CD14-positive monocyte (primary cell): Measurements from ENCODE around the gene PDCD7. TPM values are rescaled to one million over a fixed set of nuclear protein-coding genes. Genes with fewer than 3 reads are reported as not detected.

Experiments
- DNase-seq, 3 donors: peaks; one replicate each; pipeline ENCODE4 v3.0.0-alpha.2; 2011 to 2022
- H2AFZ ChIP-seq: 2 replicates; pipeline ENCODE4 v1.6.0; 2012; ENCODE audit warnings: mild to moderate bottlenecking, low read depth, low read length, inconsistent platforms; ENCODE audit not compliant: insufficient read depth, poor library complexity, severe bottlenecking
- H3K27ac ChIP-seq, 2 donors: 1 replicate in 1 of 2; 2 replicates in 1 of 2; pipeline ENCODE4 v1.5.1; 2012 to 2013; ENCODE audit warnings: low read length in 2 of 2, control low read depth in 1 of 2, inconsistent platforms in 1 of 2, low read depth in 1 of 2, mild to moderate bottlenecking in 1 of 2
- H3K27me3 ChIP-seq, 2 donors: one replicate each; pipeline versions ENCODE4 v1.6.0 to v1.6.1; 2011 to 2013; ENCODE audit warnings: low read length in 2 of 2; ENCODE audit not compliant: control insufficient read depth in 2 of 2, insufficient read depth in 2 of 2
- H3K36me3 ChIP-seq, 2 donors: replicated peaks in 1 of 2; 1 replicate in 1 of 2; 2 replicates in 1 of 2; pipeline versions ENCODE4 v1.5.1 to v1.6.1; 2012 to 2013; ENCODE audit warnings: low read length in 2 of 2, control low read depth in 1 of 2, inconsistent platforms in 1 of 2, mild to moderate bottlenecking in 1 of 2; ENCODE audit not compliant: insufficient read depth in 2 of 2, control insufficient read depth in 1 of 2
- H3K4me1 ChIP-seq, 2 donors: 1 replicate in 1 of 2; 2 replicates in 1 of 2; pipeline versions ENCODE4 v1.5.1 to v1.6.1; 2012 to 2013; ENCODE audit warnings: low read length in 2 of 2, control low read depth in 1 of 2, inconsistent platforms in 1 of 2, mild to moderate bottlenecking in 1 of 2, moderate library complexity in 1 of 2; ENCODE audit not compliant: insufficient read depth in 2 of 2, control insufficient read depth in 1 of 2
- H3K4me2 ChIP-seq: replicated peaks from 2 replicates; pipeline ENCODE3; 2012; ENCODE audit warnings: low read length, moderate library complexity, mild to moderate bottlenecking; ENCODE audit not compliant: poor library complexity, severe bottlenecking; ENCODE audit errors: extremely low read depth
- H3K4me3 ChIP-seq, 3 experiments: fragments of 200-600 bp in 1 of 3; sonication (generic) in 1 of 3; replicated peaks in 1 of 3; 1 replicate in 2 of 3; 2 replicates in 1 of 3; pipeline ENCODE4 v1.5.1; 2011 to 2013; ENCODE audit warnings: low read length in 3 of 3, mild to moderate bottlenecking in 3 of 3, control low read depth in 2 of 3, low read depth in 2 of 3, inconsistent platforms in 1 of 3, moderate library complexity in 1 of 3
- H3K79me2 ChIP-seq: 2 replicates; pipeline ENCODE4 v1.6.0; 2012; ENCODE audit warnings: mild to moderate bottlenecking, control low read depth, inconsistent platforms, low read length, moderate library complexity; ENCODE audit not compliant: insufficient read depth
- H3K9ac ChIP-seq: 2 replicates; pipeline ENCODE4 v1.6.0; 2017; ENCODE audit warnings: low read length, mild to moderate bottlenecking; ENCODE audit not compliant: insufficient read depth, poor library complexity, severe bottlenecking
- H3K9me3 ChIP-seq, 2 donors: replicated peaks in 1 of 2; 1 replicate in 1 of 2; 2 replicates in 1 of 2; pipeline versions ENCODE4 v1.5.1 to v1.6.1; 2012 to 2013; ENCODE audit warnings: low read length in 2 of 2, control low read depth in 1 of 2; ENCODE audit not compliant: control insufficient read depth in 1 of 2, insufficient read depth in 1 of 2
- H4K20me1 ChIP-seq: 2 replicates; pipeline ENCODE4 v1.6.0; 2012; ENCODE audit warnings: mild to moderate bottlenecking, low read length, control low read depth, moderate library complexity; ENCODE audit not compliant: insufficient read depth
- H3K27ac Mint-ChIP-seq, 7 donors: one replicate each; pipeline ENCODE4 v1.8.0; 2020; ENCODE audit warnings: mild to moderate bottlenecking in 7 of 7, mixed read lengths in 7 of 7, moderate library complexity in 6 of 7, inconsistent platforms in 2 of 7
- H3K27me3 Mint-ChIP-seq, 3 donors: one replicate each; pipeline ENCODE4 v1.8.0; 2021 to 2022; ENCODE audit warnings: low read depth in 3 of 3, mild to moderate bottlenecking in 3 of 3, mixed read lengths in 3 of 3, moderate library complexity in 3 of 3, inconsistent platforms in 1 of 3
- H3K36me3 Mint-ChIP-seq, 2 donors: one replicate each; pipeline ENCODE4 v1.8.0; 2020; ENCODE audit warnings: mixed read lengths in 2 of 2, inconsistent platforms in 1 of 2, mild to moderate bottlenecking in 1 of 2
- H3K4me1 Mint-ChIP-seq: one replicate; pipeline ENCODE4 v1.8.0; 2020; ENCODE audit warnings: mild to moderate bottlenecking, mixed read lengths
- H3K4me3 Mint-ChIP-seq, 2 donors: one replicate each; pipeline ENCODE4 v1.8.0; 2020; ENCODE audit warnings: mild to moderate bottlenecking in 2 of 2, mixed read lengths in 2 of 2, moderate library complexity in 1 of 2
- H3K9me3 Mint-ChIP-seq, 7 donors: one replicate each; pipeline ENCODE4 v1.8.0; 2020 to 2022; ENCODE audit warnings: mixed read lengths in 7 of 7, mild to moderate bottlenecking in 6 of 7, moderate library complexity in 6 of 7, inconsistent platforms in 2 of 7
- WGBS: methylation state at CpG from one replicate; pipeline ENCODE4 v1.1.5; 2013; ENCODE audit warnings: missing lambda C conversion rate; ENCODE audit not compliant: insufficient coverage; 5-methylcytosine and 5-hydroxymethylcytosine counted together
- intact Hi-C, 2 donors: fragments of 100-400 bp; cut with micrococcal nuclease; formaldehyde crosslinking; loops; one replicate each; pipeline versions ENCODE4 v1.15.0 to v1.15.1; 2023
- polyA plus RNA-seq, 3 donors: library from polyadenylated mRNA; depleted of rRNA in 1 of 3; unstranded in 2 of 3; stranded (reverse) in 1 of 3; fragments of 300-500 nt in 2 of 3; fragments of >200 nt in 1 of 3; fragmentation: Illumina TruSeq in 2 of 3; gene quantifications; 1 replicate in 2 of 3; 2 replicates in 1 of 3; pipeline ENCODE4 v1.2.3, GENCODE V29; 2012 to 2021
- TF ChIP-seq, protein P1 (sequence below): fragments of 200-600 bp; IDR thresholded peaks from one replicate; pipeline ENCODE4 v1.8.0; 2022; ENCODE audit warnings: antibody characterized with exemption, mild to moderate bottlenecking

PDCD7 gene
- polyA plus RNA-seq, 3 donors = 3.1 to 6.9 (median 4.7) TPM

DNA sequence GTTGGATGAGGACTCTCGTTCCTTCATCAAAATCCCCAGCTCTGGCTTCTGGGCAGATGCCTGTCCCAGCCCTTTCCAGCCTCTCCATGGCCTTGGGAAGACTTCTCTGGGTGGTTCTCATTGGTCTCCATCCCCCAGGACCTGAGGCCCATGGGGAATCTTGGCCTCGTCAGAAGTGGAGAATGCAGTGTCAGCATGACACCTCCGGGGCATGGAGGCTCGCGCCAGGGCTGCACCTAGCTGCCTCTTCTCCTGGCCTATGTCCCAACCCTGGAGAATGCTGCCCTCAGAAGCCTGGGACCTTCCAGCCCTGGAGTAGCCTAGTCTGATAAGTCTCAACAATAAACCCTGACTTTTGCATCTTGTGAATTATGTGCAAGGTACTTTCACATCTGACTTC lies 54.0 kb downstream of the PDCD7 start:
- DNase-seq = no peak
- peaks cover 40 to 73% (median 43%) of the 10 kb centered on the region in 3 donors for H3K27me3 Mint-ChIP-seq
- H4K20me1 ChIP-seq = no peaks in the 10 kb centered on the region
- H3K36me3 ChIP-seq = no peaks in the 10 kb centered on the region
- peaks cover 0 to 3% of the 10 kb centered on the region in 2 donors for H3K36me3 Mint-ChIP-seq
- H3K4me2 ChIP-seq = no peak overlapping the region
- no peak overlapping the region for H2AFZ ChIP-seq
- H3K4me3 ChIP-seq = no peak overlapping the region
- no peak overlapping the region for H3K27ac ChIP-seq
- peaks cover 12% of the 10 kb centered on the region for H3K4me1 Mint-ChIP-seq
- H3K9me3 ChIP-seq = peaks cover 0 to 7% of the 10 kb centered on the region in 2 donors
- no peak overlapping the region for H3K4me3 Mint-ChIP-seq
- no peaks in the 10 kb centered on the region for H3K79me2 ChIP-seq
- intact Hi-C loops = no loop called here
- WGBS = 87% methylated on average over 4 of the region's 5 CpGs
- H3K9me3 Mint-ChIP-seq = peaks cover 2 to 7% (median 5%) of the 10 kb centered on the region in 7 donors
- H3K4me1 ChIP-seq = peaks cover 4 to 6% of the 10 kb centered on the region in 2 donors
- peaks cover 5 to 38% of the 10 kb centered on the region in 2 donors for H3K27me3 ChIP-seq
- TF ChIP-seq, protein P1, sequence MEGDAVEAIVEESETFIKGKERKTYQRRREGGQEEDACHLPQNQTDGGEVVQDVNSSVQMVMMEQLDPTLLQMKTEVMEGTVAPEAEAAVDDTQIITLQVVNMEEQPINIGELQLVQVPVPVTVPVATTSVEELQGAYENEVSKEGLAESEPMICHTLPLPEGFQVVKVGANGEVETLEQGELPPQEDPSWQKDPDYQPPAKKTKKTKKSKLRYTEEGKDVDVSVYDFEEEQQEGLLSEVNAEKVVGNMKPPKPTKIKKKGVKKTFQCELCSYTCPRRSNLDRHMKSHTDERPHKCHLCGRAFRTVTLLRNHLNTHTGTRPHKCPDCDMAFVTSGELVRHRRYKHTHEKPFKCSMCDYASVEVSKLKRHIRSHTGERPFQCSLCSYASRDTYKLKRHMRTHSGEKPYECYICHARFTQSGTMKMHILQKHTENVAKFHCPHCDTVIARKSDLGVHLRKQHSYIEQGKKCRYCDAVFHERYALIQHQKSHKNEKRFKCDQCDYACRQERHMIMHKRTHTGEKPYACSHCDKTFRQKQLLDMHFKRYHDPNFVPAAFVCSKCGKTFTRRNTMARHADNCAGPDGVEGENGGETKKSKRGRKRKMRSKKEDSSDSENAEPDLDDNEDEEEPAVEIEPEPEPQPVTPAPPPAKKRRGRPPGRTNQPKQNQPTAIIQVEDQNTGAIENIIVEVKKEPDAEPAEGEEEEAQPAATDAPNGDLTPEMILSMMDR = no peak
- no peak overlapping the region for H3K27ac Mint-ChIP-seq
- no peak overlapping the region for H3K9ac ChIP-seq

DNA sequence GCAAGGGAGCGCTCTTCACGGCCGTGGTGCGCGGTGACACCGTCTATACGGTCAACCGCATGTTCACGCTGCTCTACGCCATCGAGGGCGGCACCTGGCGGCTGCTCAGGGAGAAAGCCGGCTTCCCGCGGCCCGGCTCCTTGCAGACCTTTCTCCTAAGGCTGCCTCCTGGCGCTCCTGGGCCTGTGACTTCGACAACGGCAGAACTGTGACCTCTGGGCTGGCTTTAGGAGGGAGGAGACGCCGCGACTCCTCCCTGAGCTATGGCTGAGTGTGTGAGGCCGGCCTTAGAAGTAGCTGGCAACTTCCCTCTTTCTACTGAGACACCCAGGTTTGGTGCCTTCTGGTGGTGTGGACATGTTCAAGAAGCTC lies 55.6 kb downstream of the PDCD7 start:
- DNase-seq = peak; percentile 24 to 42 (median 25)
- TF ChIP-seq, protein P1 = no peak
- Histone ChIP-seq H3K4me3 (peak overlapping the region in 1 of 3 experiments; percentile 44), H3K4me1 (peaks cover 4 to 6% of the 10 kb centered on the region in 2 donors), H4K20me1 (no peaks in the 10 kb centered on the region), H3K79me2 (no peaks in the 10 kb centered on the region), H3K9me3 (peaks cover 0 to 7% of the 10 kb centered on the region in 2 donors), H3K27me3 (peaks cover 5 to 29% of the 10 kb centered on the region in 2 donors), H3K9ac (peak overlapping the region; percentile 53), H2AFZ (peak overlapping the region; percentile 81), H3K36me3 (no peaks in the 10 kb centered on the region), H3K4me2 (peak overlapping the region; percentile 57), H3K27ac (no peak overlapping the region)
- WGBS = 19% methylated on average over 21 of the region's 24 CpGs
- H3K4me3 Mint-ChIP-seq = peak overlapping the region; percentile 51 to 83
- intact Hi-C loops = no loop called here
- H3K27me3 Mint-ChIP-seq = peaks cover 34 to 58% (median 37%) of the 10 kb centered on the region in 3 donors
- peaks cover 12% of the 10 kb centered on the region for H3K4me1 Mint-ChIP-seq
- H3K9me3 Mint-ChIP-seq = peaks cover 2 to 7% (median 5%) of the 10 kb centered on the region in 7 donors
- no peak overlapping the region for H3K27ac Mint-ChIP-seq
- H3K36me3 Mint-ChIP-seq = peaks cover 0 to 3% of the 10 kb centered on the region in 2 donors
